Choroid plexus epithelial cell (primary cell): Measurements from ENCODE around the gene MXD1.

Experiments
- DNase-seq: peaks from one replicate; pipeline ENCODE4 v3.0.0-alpha.2; 2010; ENCODE audit warnings: low read depth
- H3K4me3 ChIP-seq: 2 replicates; pipeline ENCODE4 v1.5.1; 2011; ENCODE audit warnings: low read depth, mild to moderate bottlenecking, control low read depth, low read length, moderate library complexity
- CTCF ChIP-seq: conservative IDR thresholded peaks from 2 replicates; pipeline ENCODE4 v1.5.1; 2011; ENCODE audit warnings: low read depth, mild to moderate bottlenecking, control low read depth, inconsistent platforms, low read length, moderate library complexity

MXD1 gene

GRCh38 chr2:69977906-69978482 lies 63.1 kb downstream of the MXD1 start:
- no peak for TF ChIP-seq CTCF
- no peak for DNase-seq
- H3K4me3 ChIP-seq = no peak overlapping the region

GRCh38 chr2:69979902-69980807 lies 65.2 kb downstream of the MXD1 start:
- peak; percentile 26 for DNase-seq
- H3K4me3 ChIP-seq = no peak overlapping the region

GRCh38 chr2:69983392-69983966 lies 68.6 kb downstream of the MXD1 start:
- no peak for DNase-seq
- TF ChIP-seq CTCF = no peak
- H3K4me3 ChIP-seq = no peak overlapping the region

More at GRCh38 chr2:69979902-69980807, 65.2 kb downstream of the MXD1 start:
- TF ChIP-seq CTCF = no peak

GRCh38 chr2:69985216-69985615 lies 70.3 kb downstream of the MXD1 start:
- TF ChIP-seq CTCF = no peak
- no peak overlapping the region for H3K4me3 ChIP-seq
- DNase-seq = no peak

GRCh38 chr2:69985688-69986087 lies 70.8 kb downstream of the MXD1 start:
- no peak for TF ChIP-seq CTCF
- no peak overlapping the region for H3K4me3 ChIP-seq
- DNase-seq = no peak

GRCh38 chr2:69986691-69987090 lies 71.8 kb downstream of the MXD1 start:
- no peak for TF ChIP-seq CTCF
- DNase-seq = no peak

More at GRCh38 chr2:69986691-69987090, 71.8 kb downstream of the MXD1 start:
- H3K4me3 ChIP-seq = no peak overlapping the region
